HG03354 (cell line): Measurements from ENCODE around the gene NAV3.
"Not testable (repeated sequence)": the region's sequence is repeated elsewhere in the genome, so short reads cannot be mapped to it uniquely, and the experiment has no call there.

Source experiments
- ATAC-seq: cut with Tn5 transposase; IDR thresholded peaks from one replicate; pipeline ENCODE4 v1.9.1; 2021; ENCODE audit warnings: mild to moderate bottlenecking; ENCODE audit not compliant: unreplicated experiment, poor library complexity, severe bottlenecking

The NAV3 gene

GRCh38 chr12:78220811-78221210 lies 390.1 kb downstream of the NAV3 start:
- no peak for ATAC-seq

DNA sequence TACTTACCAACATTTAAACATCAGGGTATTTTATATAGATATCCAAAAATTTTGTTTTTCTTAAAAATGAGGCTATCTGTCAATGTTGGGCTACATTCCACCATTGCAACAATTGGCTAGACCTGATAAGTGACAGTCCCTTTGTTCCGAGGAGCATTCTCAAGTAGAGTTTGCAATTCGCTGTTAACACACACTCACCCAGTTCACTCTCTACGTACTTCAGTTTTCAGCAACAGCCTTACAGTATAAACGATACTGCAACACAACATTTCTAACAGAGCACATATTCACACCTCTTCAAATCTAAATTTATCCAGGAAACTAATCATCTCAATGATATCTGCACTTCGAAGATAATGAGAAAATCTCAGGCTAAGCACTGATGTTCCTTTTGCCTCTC lies 393.5 kb downstream of the NAV3 start:
- no peak for ATAC-seq

- no peak for ATAC-seq
These were observed 396.1 kb downstream of the NAV3 start for GRCh38 chr12:78226763-78227162.

DNA sequence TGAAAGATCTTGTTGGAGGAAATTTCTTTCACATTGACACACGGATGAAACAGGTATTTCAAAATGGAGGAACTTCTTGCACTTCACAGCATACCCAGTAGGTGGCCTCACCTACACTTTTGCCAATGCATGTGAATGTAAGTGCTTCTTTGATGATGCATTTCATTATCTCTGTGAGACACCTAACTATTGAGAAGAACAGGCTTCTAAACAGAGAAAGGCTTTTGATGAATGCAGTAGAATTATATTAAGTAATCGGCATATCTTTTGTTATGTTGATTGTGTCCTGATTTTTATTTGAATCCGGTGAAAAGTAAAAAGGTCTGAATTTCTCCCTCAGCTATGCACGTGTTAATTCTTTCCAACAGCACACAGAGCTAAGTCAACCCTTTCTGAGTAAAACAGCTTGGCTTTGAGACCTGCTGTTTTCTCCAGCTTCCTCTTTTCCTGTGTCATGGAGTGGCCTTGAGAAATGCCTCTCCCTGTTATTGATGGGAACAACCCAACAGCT lies 399.0 kb downstream of the NAV3 start:
- ATAC-seq, result peak; percentile 96

DNA sequence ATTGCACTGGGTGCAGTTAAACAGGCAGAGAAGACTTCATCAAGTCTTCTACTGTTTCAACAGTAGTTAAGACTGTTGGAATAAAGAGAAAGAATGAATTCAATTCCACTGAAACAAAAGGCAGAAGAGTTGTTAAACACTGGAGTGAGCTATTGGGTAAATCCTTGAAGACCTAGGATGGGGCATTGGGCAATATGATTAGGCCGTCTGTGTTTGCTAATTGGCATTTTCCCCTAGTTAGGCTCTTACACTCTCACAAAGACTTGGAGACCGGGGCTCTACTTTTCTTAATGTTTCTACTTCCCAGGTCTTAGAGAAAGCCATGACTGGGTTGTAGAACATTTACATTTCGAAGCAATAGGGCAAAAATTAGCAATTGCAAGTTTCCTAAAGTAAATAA lies 402.1 kb downstream of the NAV3 start:
- no peak for ATAC-seq

- ATAC-seq, result no peak
These were observed 405.6 kb downstream of the NAV3 start for GRCh38 chr12:78236264-78236663.

DNA sequence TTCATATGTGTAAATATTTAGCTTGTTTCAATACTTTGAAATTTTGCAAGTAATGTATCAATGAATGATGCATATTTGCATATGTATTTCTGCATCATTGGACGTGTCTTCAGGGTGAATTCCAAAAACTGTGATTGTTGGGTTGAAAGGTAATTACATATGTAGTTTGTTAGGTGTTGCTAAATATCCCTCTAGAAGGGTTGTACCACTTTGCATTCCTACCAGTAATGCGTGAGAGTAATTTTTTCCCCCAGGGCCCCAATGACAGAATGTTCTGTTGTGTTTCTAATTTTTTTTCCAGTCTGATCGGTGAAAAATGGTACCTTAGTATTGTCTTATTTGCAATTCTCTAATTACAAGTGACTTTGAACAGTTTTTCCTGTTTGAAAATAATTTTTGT lies 408.9 kb downstream of the NAV3 start:
- ATAC-seq, result no peak

GRCh38 chr12:78240827-78241226 lies 410.1 kb downstream of the NAV3 start:
- ATAC-seq, result no peak

DNA sequence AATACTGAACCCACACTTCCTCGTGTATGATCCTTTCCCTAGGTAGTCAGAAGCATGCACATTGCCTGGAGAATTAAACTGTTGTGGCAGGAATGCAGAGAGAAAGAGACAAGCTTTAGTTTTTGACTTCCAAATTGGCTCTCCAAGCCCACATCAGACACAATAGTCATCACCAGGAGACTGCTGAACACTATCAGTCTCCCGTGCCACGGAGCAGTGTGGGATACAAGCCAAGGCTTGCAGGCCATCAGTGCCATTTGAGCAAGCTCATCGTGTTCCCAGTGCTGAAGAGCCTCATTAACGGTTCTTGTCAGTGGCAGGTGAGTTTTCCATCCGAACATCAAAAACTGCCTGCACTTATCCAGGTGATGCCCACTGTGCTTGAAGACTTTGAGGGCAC lies 410.8 kb downstream of the NAV3 start:
- ATAC-seq, result no peak

- no peak for ATAC-seq
These were observed 414.3 kb downstream of the NAV3 start for GRCh38 chr12:78244916-78245507.

GRCh38 chr12:78248321-78248720 lies 417.6 kb downstream of the NAV3 start:
- no peak for ATAC-seq

DNA sequence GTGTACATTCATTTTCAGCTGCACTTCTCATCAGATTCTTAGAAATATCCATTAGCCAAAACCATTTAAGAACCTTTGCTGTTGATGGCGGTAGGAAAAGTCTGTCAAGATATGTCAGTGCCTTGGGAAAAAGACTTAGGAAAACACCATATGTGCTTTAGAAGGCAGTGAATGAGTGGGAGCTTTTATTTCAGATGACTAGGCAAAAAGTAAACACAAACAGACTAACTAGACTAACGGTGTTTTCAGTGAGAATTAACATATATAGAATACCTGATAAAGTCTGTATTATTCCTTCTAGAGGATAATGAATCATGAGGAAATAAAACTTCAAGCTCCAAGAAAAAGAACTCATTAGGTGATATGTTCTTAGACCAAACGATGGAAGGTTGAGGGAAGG lies 418.9 kb downstream of the NAV3 start:
- no peak for ATAC-seq

DNA sequence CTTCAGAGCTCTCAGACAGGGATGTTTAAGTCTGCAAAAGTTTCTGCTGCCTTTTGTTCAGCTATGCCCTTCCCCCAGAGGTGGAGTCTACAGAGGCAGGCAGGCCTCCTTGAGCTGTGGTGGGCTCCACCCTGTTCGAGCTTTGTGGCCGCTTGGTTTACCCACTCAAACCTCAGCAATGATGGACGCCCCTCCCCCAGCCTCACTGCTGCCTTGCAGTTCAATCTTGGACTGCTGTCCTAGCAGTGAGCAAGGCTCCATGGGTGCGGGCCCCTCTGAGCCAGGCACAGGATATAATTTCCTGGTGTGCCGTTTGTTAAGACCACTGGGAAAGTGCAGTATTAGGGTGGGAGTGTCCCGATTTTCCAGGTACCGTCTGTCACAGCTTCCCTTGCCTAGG lies 427.0 kb downstream of the NAV3 start:
- ATAC-seq, result not testable (repeated sequence)

DNA sequence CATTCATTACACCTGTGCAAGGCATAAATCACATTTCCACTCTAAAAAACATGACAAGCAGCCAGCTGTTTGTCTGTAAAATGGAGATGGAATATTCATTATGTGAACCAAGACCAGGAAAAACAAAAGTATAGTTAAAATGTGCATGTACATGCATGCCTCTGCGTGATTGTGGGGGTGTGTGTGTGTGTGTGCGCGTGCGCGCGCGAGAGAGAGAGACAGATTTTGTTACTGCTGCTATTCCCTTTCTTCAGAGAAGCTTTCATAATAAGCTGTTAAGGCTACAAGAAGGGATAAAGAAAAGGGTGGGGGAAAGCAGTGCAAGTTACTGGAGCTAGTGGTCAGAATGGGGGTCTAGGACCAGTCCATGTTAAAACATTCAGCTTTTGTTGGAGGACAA lies 430.3 kb downstream of the NAV3 start:
- ATAC-seq, result no peak

GRCh38 chr12:78261901-78262300 lies 431.2 kb downstream of the NAV3 start:
- ATAC-seq, result no peak
